ENCODE data around the gene TEX35. TPM values are rescaled to one million over a fixed set of nuclear protein-coding genes. Genes with fewer than 3 reads are reported as not detected.

TEX35 gene
- total RNA-seq, 1 donor from 2014 or later = not detected

DNA sequence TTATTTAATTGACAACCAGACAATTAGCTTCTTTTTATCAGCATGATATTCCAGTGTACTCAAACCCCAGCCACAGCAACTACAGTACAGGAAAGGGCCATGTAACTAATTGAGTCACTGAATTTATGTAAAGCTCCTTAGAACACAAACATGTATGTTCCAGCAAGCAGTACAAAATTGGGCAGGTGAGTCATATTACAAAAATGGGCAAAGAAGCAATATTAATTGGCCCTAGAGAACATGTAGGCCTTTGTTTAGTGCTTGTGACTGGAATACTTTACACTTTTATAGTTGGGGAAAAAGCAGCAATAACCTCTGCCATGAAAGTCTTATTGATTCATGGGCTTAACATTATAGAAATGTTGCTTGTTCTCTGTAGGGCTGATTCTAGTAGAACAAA, 47.9 kb upstream of the TEX35 start:
- Histone ChIP-seq H3K79me2 (ENCODE audit: insufficient read depth, low read length) (no peaks in the 10 kb centered on the region), H3K4me1 (ENCODE audit: insufficient read depth, low read length) (no peaks in the 10 kb centered on the region), H3K9ac (ENCODE audit: low read length) (no peak overlapping the region), H3K36me3 (ENCODE audit: insufficient read depth, low read length) (peaks cover 19% of the 10 kb centered on the region), H4K20me1 (ENCODE audit: insufficient read depth, low read length) (no peaks in the 10 kb centered on the region), H3K4me2 (ENCODE audit: low read length) (peak overlapping the region; percentile 9), H2AFZ (ENCODE audit: low read depth, low read length) (no peak overlapping the region), H3K4me3 (ENCODE audit: insufficient read depth, low read depth, low read length) (no peak overlapping the region), H3K27ac (ENCODE audit: low read depth, low read length) (peak overlapping the region; percentile 21), H3K27me3 (ENCODE audit: insufficient read depth, low read length) (no peaks in the 10 kb centered on the region), H3K9me3 (ENCODE audit: insufficient read depth, low read depth, low read length) (no peaks in the 10 kb centered on the region)
- no peak overlapping the region for H3K4me3 Mint-ChIP-seq (ENCODE audit: unreplicated experiment)
- H3K9me3 Mint-ChIP-seq (ENCODE audit: unreplicated experiment) = no peaks in the 10 kb centered on the region
- peak overlapping the region; percentile 59 for H3K27ac Mint-ChIP-seq (ENCODE audit: unreplicated experiment)
- DNase-seq (ENCODE audit: low read depth) (peak; percentile 65), FAIRE-seq (no peak)
- no peaks in the 10 kb centered on the region for H3K27me3 Mint-ChIP-seq (ENCODE audit: low read depth, unreplicated experiment)
- peaks cover 15% of the 10 kb centered on the region for H3K36me3 Mint-ChIP-seq (ENCODE audit: low read depth, unreplicated experiment)
- no peak for TF ChIP-seq EZH2 (IDR thresholded peaks at IDR 0.05; ENCODE audit: insufficient read depth, low read length)
- TF ChIP-seq, protein P1, sequence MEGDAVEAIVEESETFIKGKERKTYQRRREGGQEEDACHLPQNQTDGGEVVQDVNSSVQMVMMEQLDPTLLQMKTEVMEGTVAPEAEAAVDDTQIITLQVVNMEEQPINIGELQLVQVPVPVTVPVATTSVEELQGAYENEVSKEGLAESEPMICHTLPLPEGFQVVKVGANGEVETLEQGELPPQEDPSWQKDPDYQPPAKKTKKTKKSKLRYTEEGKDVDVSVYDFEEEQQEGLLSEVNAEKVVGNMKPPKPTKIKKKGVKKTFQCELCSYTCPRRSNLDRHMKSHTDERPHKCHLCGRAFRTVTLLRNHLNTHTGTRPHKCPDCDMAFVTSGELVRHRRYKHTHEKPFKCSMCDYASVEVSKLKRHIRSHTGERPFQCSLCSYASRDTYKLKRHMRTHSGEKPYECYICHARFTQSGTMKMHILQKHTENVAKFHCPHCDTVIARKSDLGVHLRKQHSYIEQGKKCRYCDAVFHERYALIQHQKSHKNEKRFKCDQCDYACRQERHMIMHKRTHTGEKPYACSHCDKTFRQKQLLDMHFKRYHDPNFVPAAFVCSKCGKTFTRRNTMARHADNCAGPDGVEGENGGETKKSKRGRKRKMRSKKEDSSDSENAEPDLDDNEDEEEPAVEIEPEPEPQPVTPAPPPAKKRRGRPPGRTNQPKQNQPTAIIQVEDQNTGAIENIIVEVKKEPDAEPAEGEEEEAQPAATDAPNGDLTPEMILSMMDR (IDR thresholded peaks at IDR 0.05; ENCODE audit: insufficient read depth, low read depth, low read length) = no peak
- H3K4me1 Mint-ChIP-seq (ENCODE audit: low read depth, unreplicated experiment) = peaks cover 18% of the 10 kb centered on the region

DNA sequence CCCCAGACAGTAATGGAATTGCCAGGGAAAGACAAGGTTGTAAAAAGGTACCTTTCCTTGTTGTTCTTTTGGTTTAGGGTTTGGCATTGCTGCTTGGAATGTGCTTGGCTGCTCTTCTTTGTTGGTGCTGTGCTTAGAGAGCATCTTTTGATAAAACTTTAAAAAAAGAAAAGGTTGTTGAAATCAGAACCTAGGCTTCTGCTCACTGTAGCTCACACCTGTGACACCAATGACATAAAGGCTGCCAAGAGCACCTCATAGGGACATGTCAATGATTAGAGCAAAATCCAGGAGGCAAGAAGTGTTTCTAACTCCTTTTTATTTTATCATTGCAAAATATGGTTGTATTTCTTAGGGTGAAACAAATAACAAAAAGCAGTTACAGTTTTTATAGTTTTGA, 45.1 kb upstream of the TEX35 start:
- DNase-seq (ENCODE audit: low read depth) (no peak), FAIRE-seq (no peak)
- H3K79me2 ChIP-seq (ENCODE audit: insufficient read depth, low read length) = no peaks in the 10 kb centered on the region
- H3K27me3 ChIP-seq (ENCODE audit: insufficient read depth, low read length) = no peaks in the 10 kb centered on the region
- no peak overlapping the region for H3K4me2 ChIP-seq (ENCODE audit: low read length)
- no peaks in the 10 kb centered on the region for H3K9me3 Mint-ChIP-seq (ENCODE audit: unreplicated experiment)
- H3K4me3 Mint-ChIP-seq (ENCODE audit: unreplicated experiment) = no peak overlapping the region
- H3K4me1 ChIP-seq (ENCODE audit: insufficient read depth, low read length) = no peaks in the 10 kb centered on the region
- no peak overlapping the region for H3K27ac Mint-ChIP-seq (ENCODE audit: unreplicated experiment)
- H3K4me3 ChIP-seq (ENCODE audit: insufficient read depth, low read depth, low read length) = no peak overlapping the region
- peaks cover 17% of the 10 kb centered on the region for H3K36me3 Mint-ChIP-seq (ENCODE audit: low read depth, unreplicated experiment)
- peaks cover 18% of the 10 kb centered on the region for H3K4me1 Mint-ChIP-seq (ENCODE audit: low read depth, unreplicated experiment)
- no peaks in the 10 kb centered on the region for H3K9me3 ChIP-seq (ENCODE audit: insufficient read depth, low read depth, low read length)
- no peak overlapping the region for H2AFZ ChIP-seq (ENCODE audit: low read depth, low read length)
- no peak overlapping the region for H3K9ac ChIP-seq (ENCODE audit: low read length)
- no peaks in the 10 kb centered on the region for H3K27me3 Mint-ChIP-seq (ENCODE audit: low read depth, unreplicated experiment)
- H4K20me1 ChIP-seq (ENCODE audit: insufficient read depth, low read length) = no peaks in the 10 kb centered on the region
- H3K36me3 ChIP-seq (ENCODE audit: insufficient read depth, low read length) = peaks cover 19% of the 10 kb centered on the region
- H3K27ac ChIP-seq (ENCODE audit: low read depth, low read length) = no peak overlapping the region
- TF ChIP-seq EZH2 (IDR thresholded peaks at IDR 0.05; ENCODE audit: insufficient read depth, low read length) = no peak
- TF ChIP-seq, protein P1 (IDR thresholded peaks at IDR 0.05; ENCODE audit: insufficient read depth, low read depth, low read length) = no peak

DNA sequence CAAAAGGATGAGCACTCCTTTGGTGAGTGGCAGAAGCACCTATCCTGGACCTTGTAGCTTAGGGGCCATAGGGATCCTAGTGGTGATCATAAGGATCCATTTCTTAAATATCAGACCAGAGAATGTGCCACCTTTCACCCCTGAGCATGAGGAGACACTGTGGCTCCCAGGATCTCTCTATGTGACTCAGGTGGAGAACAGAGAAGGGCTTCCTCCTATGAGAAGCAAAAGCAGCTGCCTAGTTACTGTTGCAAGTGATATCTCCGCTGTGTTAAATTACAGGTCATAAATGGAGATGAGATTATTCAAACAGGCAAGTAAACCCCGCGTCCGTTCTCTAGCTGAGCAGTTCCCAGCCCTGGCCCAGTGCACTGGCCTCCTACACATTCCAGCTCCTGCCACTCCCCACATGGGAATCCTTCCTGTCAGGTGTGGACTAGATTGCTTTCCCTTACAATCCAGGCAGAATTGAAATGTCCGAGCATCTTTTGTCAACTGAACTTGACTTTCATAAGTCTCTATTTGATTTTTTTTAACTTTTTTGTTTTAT, 42.4 kb upstream of the TEX35 start:
- H3K9me3 Mint-ChIP-seq (ENCODE audit: unreplicated experiment) = no peaks in the 10 kb centered on the region
- Histone ChIP-seq H3K36me3 (ENCODE audit: insufficient read depth, low read length) (peaks cover 29% of the 10 kb centered on the region), H3K9ac (ENCODE audit: low read length) (no peak overlapping the region), H3K27me3 (ENCODE audit: insufficient read depth, low read length) (no peaks in the 10 kb centered on the region), H3K9me3 (ENCODE audit: insufficient read depth, low read depth, low read length) (no peaks in the 10 kb centered on the region), H3K4me1 (ENCODE audit: insufficient read depth, low read length) (no peaks in the 10 kb centered on the region), H4K20me1 (ENCODE audit: insufficient read depth, low read length) (no peaks in the 10 kb centered on the region), H3K4me2 (ENCODE audit: low read length) (no peak overlapping the region), H2AFZ (ENCODE audit: low read depth, low read length) (no peak overlapping the region), H3K79me2 (ENCODE audit: insufficient read depth, low read length) (no peaks in the 10 kb centered on the region), H3K4me3 (ENCODE audit: insufficient read depth, low read depth, low read length) (no peak overlapping the region), H3K27ac (ENCODE audit: low read depth, low read length) (no peak overlapping the region)
- H3K4me3 Mint-ChIP-seq (ENCODE audit: unreplicated experiment) = no peak overlapping the region
- no peak for TF ChIP-seq EZH2 (IDR thresholded peaks at IDR 0.05; ENCODE audit: insufficient read depth, low read length)
- TF ChIP-seq, protein P1 (IDR thresholded peaks at IDR 0.05; ENCODE audit: insufficient read depth, low read depth, low read length) = no peak
- H3K4me1 Mint-ChIP-seq (ENCODE audit: low read depth, unreplicated experiment) = peaks cover 6% of the 10 kb centered on the region
- H3K27me3 Mint-ChIP-seq (ENCODE audit: low read depth, unreplicated experiment) = no peaks in the 10 kb centered on the region
- DNase-seq (ENCODE audit: low read depth) = no peak
- FAIRE-seq = no peak
- H3K27ac Mint-ChIP-seq (ENCODE audit: unreplicated experiment) = peak overlapping the region; percentile 48
- peaks cover 25% of the 10 kb centered on the region for H3K36me3 Mint-ChIP-seq (ENCODE audit: low read depth, unreplicated experiment)
